IPS DF 4.7 (cell line): Measurements from ENCODE around the gene RELT.

Source experiments
- DNase-seq: peaks from one replicate; pipeline ENCODE4 v3.0.0-alpha.2; 2013; ENCODE audit warnings: low spot score; ENCODE audit errors: extremely low read depth

Gene RELT

DNA sequence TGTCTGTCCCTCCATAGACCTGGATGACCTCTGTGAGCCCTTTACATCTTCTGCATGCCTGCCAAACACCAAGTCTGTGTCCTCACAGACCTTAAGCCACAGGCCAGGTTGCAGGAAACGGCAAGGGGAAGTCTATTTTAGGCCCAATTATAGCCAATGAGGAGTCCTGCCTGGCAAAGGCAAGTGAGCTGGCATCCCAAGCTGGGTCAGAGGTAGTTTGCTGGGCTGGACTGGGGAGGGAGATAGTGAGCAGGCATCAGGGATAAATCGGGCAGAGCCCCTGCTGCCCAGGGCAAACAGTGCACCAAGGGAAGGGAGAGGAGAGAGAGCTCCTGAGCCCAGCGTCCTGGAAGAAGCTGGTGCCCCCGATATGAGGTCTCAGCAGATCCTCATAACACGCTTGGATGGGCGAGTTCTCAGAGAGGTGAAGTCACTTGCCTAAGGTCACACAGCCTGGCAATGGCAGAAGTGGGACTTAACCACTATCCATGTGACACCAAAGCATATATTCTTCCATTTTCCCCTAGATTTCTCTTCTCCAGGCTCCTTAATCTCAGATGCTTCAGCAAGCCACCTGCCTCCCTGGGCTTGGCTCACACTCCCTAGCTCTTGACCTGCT, 3.7 kb upstream of the RELT start:
- no peak for DNase-seq

DNA sequence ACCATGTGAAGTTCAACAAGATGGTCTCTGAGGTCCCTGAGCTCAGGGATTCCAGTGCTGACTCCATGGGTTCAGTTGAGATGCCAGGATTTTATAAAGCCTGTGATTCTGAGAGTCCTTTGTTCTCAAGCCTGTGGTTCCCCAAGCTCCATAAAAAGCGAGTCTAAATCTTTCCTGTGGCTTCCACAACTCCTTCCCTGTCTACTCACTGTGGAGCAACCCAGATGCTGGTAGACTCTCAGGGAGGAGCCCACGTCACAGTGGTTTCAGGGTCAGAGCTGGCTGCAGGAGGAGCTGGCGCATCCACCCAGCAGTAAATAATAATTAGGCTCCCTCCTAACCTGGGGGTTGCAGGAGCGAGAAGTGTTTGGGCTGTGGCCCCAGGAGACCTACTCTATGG, 2.0 kb upstream of the RELT start:
- no peak for DNase-seq

DNA sequence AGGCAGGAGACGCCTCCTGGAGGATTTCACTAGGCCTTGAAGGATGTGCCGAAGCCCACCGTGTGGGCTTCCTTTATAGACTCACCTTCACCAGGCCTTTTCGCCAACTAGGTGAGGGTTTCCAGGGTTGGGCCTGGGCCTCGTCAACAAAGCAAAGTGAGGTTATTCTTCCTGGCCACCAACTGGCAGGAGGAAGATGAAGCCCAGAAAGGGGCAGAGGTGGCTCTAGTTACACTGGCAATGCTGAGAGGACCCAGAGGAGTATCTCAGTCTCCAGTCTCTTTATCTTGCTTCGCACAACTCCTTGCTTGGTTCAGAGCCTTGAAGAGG, 404 bp upstream of the RELT start:
- DNase-seq = no peak

DNA sequence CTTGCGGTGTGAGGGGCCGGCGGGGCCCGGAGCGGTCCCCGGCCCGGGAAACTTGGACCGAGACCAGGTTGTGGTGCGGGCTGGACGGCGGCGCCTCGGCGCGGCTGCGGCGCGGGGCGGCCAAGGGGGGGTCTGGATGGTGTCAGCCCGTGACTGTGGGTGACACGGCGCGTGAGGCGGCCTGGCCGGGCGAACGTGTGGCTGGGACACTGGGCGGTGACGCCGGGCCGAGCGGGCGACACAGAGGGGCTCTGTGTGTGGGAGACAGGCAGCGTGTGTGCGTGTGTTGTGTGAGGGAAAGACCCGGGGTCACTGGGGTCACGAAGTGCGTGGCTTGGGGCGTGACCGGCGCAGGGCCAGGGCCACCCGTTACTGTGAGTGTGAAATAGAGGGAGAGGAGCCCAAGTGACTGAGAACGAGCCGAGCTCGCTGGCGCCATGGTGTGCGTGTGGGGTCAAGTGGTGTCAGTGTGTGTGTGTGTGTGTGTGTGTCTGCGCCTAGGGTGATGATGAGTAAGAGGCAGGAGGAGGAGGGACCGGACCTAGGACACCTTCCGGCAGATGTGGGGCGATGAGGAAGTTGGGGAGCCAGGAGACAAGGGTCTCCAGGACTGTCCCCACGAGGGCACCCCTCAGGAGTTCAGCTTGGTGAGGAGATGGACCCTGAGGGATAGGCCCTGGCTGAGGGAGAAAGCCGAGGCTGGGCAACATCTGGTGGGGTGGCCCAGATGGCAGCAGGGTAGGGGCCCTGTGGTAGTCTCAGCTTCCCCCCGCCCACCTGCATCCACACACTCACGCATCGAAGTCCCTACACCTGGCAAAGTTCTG, 817 bp downstream of the RELT start:
- no peak for DNase-seq

DNA sequence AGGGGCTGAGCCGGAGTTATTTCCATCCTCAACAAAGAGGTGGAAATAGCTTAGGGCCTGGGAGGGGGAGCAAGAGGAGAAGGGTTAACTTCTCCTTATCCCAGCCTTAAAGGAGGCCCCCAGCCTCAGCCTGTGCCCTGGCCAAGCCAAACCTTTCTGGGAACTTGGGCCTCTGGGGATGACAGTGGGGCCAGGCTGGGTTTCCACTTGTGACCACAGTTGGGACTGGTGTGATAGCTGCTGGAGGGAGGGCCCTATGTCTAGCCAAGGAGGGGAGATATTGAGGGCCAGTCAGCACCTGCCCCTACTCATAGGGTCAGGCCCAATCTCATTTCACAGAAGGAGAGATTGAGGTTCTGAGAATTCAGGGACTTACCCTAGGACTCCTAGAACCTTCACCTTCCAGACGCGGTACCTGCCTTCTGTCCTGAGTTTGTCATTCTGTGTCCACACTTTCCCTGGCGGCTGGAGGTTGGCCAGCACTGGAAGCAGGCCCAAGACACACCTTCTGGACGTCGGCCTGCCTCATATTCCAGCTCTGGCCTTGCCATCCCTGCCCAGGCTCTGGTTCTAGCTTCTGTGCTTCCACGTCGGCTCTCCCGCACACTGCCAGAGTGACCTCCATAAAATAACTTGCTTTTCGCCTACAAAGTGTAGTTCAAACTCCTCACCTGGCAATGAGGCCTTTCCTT, 3.1 kb downstream of the RELT start:
- DNase-seq = no peak

DNA sequence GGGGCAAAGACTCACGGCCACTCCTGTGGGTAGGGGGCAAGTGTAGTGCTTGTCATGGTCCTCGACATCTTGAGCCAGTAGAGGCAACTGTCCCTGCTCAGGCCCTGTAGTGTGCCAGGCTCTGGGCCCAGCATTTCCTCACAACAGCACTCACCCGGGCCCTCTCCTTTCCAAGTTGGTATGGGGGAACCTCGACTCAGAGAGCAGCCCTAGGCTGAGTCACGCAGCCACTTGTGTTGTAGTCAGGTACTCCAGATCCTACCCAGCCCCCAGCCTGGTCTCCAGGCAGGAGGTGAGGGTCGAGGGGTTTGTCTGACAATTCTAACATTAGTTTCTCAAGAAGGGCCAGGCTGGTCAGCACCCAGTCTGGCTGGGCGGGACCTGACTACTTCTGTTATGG, 4.1 kb downstream of the RELT start:
- no peak for DNase-seq

DNA sequence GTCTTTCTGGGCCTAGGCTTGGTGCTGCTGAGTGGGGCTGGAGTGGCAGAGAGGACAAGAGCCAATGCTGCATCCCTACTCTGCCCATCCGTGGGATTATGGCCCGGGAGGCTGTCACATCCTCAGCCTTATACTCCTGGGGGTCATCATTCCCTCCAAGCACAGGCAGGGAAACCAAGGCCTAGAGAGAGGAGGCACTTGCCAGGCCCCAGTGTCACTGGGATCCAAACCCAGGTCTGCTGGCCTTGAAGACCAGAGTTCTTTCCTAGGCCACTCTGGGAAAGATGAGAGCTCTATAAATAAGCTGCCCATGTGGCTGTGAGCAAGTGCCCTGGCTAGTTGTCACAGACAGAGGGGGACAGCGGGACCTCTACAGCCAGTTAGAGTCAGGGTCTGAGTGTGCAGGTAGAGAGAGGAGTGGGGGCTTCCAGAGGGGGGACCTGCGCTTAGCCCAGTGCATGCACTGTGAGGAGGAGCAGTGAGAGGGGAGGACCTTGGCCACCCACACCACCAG, 4.8 kb downstream of the RELT start:
- no peak for DNase-seq

DNA sequence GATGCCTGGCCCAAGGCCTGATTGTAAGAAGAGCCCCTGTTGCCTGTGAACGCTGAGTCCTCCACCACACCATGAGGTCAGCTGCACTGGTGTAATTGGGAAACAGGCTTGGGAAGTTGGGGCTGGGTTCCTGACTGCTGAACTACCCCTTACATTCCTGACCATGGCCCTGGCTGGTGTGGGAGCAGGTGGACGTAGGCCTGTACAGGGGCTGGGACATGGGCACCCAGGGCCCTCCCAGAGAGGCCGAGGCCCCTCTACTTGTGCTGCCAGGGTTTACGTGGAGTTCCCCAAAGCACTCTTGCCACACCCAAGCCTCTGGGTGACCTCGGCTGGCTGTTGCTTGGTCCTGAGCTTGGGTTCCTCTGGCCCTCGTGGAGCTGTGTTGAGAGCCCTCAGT, 5.4 kb downstream of the RELT start:
- DNase-seq = no peak

DNA sequence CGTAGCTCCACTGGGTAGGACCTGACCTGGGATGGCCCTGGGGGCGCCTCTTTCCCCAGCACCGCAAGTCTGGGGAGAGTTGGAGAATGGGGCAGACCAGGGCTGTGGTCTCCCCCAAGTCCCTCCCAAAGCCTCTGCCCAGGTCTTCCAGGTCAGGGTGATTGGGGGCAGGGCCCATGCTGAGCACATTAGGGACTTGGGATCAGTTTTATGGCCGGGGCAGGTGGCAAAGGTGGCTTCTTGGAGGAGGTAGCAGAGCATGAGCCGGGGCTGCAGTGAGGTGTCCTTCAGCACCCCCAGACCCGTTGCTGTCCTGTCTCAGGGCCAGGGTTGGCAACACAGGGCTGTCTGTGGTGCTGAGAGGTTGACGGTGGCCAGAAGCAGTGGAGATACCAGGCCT, 6.0 kb downstream of the RELT start:
- no peak for DNase-seq

DNA sequence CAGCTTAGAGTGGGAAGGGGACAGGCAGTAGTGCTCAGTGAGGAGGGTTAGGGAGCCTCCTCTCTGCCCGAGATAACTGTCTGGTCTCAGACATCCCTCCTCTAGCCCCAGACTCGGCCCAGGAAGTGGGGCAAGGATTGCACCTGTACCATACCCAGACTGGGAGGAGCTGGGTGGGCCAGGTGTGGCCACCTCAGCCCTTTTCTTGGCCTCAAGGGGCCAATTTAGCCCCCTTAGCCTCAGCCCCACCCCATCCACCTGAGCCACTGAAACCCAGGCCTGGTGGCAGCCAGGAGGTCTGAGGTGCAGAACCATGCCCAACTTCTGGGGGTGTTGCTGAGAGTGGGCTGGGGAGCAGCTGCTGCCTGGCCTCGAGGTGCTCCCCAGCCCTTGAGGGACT, 6.5 kb downstream of the RELT start:
- no peak for DNase-seq

DNA sequence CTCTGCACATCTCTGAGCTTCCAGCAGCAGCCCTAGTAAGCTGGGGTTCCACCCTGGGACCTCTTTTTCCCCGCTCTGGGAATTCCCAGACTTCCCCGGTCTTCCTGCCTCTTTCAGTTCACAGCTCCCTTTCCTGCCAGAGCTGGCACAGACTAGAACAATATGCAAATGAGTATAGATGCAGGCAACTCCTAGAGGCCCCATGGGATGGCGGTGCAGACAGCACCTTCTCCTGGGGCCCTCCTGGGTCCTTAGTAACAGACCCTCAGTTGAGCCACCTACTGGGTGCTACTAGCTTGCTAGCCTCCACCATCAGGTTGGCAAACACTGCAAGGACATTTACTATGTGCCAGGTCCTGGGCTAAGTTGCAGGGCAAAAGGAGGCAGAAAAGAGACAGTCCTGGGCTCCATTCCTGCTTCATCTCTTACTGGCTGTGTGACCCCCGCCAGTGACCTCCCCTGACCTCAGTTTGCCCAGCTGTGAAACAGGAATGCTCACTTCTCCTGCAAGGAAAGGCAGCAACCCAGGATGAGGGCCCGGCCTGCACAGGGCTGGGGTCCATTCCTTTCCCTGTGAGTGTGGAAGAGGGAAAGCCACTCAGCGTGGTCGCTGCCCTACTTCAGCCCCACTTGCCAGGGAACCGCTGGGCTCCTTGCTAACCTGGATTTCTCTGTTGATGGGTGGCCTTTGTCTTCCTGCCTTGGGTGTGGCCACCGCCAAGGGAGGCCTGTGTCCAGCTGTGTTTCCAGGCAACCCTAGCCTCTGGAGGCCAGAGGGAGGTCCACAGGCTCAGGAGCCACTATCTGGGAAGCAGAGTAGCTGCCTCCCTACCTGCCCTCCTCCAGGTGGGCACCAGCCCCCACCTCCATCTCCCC, 7.3 kb downstream of the RELT start:
- DNase-seq = no peak

DNA sequence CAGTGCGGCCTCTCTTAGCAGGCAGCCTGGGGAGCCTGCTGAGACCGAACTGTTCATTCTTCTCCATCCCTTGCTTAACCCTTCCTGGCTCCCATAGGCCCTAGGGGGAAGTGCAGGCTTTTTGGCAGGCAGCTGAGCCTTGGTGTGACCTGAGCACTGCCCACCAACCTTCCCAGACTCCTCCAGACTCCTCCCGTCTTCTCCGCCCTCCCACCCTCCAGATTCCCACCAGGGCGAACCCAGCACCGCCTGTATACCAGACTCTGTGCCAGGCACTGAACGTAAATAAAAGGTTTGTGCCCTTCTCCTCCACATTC, 7.9 kb downstream of the RELT start:
- no peak for DNase-seq

DNA sequence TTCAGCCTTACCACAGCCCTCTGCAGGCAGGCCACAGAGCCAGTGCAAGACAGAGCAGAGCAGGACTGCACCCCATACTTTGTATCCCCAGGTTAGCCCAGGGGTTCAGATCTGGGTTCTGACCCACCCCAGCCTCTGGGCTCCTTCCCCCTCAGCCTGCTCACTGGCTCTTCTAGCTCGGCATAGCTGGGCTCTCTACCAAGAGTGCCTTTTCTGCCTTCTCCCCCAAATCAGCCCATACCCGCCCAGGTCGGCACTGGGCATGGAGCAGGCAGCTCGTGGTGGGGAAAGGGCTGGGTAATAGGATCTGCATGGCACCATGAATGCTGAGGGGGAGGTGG, 8.3 kb downstream of the RELT start:
- no peak for DNase-seq

DNA sequence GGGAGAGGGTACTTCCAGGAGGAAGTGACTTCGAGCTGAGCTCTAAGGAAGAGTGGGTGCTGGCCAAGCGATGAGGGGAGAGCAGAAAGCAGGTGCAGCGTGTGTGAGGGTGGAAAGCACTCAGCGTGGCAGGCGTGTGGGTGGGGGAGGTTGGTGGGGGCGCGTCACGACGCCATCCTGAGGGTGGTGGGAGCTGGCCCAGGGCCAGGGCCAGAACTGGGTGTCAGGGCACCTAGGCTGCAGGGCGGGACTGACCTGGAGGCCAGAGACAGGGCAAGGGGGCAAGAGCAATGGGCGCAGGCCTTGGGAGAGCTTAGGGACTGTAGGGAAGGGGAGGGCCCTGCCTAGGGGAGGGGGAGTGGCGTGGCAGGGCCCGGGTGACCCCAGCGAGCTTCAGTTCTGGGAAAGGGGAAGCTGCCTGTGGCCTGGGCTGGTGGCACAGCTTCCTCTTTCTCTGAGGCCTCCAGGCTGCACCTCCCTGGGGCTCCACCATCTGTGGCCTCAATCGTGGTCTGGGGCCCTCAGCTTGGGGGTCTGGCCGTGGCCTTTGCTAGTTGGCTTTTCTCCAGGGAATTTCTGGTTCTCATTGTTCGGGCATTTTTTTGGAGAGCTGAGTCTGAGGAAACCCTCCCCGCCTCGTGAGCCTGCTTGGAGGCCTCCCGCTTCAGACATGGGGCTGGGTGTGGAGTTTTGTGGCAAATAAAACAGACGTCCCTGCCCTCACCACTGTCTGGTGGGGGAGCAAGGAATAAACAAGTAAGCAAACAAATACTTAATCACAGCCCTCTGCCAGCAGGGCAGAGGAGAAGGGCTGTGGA, 8.9 kb downstream of the RELT start:
- no peak for DNase-seq

DNA sequence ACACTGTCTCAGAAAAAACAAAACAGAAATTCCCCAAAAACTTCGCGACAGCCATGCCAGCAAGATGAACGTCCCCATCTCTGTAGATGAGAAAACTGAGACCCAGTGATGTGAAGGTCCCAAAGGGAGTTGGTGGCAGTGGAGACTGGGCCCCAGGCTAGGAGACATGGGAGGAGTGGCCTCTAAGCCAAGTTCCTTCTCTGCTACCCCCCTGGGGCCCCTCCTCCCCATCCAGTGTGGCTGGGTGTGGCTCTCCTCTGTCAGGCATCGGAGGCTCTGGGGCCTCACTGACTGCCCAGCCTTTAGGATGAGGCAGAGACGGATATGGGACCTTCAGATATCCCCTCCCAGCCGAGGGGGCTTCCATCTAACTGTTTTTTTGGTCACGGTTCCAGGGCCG, 9.8 kb downstream of the RELT start:
- no peak for DNase-seq

DNA sequence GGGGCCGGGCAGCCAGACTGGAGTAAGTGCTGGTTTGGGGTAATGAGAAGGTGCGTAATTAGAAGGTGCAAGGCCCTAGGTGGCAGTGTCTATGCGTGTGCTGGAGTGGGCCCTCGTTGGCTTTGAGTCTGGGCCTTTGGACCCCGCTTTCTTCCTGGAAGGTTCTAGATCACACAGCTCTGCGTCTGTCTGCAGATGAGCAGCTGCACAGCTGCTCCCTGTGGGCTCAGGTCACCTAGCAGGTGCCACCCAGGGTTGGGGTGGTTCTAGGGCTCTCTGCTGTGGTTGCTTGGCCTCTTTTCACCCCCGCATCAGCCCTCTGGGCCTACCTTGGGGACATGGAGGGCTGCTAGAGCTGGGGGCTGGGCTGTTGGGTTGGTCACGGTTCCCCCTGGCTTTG, 10.3 kb downstream of the RELT start:
- no peak for DNase-seq

DNA sequence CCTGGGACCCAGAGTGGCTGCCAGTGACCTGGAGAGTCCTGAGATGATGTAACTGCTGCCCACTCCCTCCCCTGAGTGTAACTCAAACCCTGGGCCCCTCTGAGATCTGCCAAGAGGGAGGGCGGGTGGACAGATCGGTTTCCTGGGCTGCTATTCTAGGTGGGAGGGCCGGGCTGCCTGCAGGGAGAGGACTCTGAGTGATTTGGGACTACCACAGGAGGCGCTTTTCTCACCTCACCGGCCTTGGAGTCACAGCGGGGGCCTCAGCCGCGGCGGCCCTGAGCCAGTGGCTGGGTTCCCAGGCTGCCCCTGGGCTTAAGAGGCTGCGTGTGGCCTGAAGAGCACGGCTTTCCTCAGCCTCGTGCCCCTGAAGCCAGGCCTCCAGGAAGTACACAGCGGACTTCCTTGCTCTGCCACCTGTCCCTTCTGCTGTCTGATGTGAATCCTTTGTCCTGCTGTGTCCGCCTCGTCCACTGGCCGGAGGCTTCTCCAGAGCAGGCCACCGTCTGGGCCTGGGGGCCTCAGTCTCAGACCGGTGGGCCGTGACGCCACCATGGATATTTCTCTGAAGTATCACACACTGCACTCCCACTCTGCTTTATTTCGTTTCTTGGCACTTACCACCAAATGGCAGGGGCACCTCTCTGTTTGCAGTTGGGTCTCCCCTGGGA, 11.5 kb downstream of the RELT start:
- no peak for DNase-seq

DNA sequence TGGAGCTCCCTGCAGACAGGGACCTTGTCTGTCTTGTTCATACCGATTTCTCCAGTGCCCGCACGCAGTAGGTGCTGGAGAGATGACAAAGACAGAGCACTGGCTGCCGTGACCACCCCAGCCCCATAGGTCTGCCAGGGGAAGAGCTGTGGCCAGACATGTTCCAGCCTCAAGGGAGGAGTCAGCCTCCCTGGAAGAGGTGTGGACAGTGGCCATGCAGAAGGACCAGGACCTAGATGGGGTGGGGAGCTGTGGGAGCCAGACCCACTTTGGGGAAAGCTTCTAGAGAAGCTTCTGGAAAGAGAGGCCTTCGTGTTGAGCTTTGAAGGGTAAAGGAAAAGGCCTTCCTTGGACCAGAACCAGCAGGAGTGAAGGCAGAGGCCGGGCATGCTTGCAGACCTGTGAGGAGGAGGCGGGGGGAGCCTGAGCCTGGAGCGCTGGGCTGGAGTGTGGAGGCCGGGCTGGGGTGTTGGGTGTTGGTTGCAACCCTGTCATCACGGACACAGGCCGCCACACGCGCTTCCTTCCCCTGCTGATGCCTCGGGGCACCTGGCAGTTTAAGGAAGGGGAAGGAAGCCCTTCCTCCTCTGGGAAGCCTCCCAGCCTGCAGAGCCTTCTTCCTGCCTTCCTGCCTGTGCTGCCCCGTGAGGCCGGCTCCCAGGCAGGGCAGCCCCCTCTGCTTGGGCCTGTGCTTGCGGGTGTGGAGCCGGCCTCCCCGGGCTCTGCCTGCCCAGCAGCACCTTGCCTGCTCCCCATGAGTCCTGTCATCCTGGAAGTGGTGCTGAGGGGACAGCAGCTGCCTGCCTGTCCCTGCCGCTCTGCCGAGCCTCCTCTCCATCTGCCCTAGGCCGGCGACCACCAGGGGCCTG, 12.3 kb downstream of the RELT start:
- no peak for DNase-seq

DNA sequence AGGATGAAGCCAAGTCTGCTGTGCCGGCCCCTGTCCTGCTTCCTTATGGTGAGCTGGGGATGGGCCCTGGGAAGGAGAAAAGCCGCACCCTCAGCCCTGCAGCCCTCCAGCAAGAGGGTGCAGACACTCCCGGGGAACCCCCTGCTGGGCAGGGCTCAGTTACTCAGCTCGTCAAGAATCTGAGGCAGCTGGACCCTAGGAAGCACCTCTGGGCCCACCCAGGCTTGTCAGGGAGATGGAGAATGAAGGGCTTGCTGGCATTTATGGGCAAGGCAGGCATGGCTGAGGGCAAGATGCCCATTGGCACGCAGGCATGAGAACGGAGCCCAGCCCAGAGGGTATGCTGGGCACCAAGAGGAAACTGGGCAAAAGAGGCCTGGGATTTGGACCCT, 12.9 kb downstream of the RELT start:
- DNase-seq = no peak

DNA sequence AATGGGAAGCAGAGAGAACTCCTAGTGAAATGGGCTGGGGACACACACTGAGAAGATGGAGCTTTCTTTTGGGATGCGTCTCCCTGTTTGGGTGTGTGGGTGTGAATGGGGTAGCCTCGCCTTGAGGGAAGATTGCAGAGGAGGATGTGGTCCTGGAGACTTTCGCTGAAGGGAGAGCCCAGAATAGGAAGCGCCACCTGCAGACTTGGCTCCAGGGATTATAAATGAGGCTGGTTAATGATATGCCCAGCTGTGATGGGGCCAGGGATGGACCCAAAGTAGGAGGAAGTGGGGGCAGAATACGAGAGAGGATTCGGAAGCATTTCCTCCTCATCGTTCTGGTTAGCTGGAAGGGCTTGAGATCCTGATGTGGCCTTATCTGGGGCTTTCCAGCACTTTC, 13.7 kb downstream of the RELT start:
- DNase-seq = no peak
